Ascending aorta (tissue), 2 donors: ENCODE data around the gene CERS5. TPM values are rescaled to one million over a fixed set of nuclear protein-coding genes. Genes with fewer than 3 reads are reported as not detected.
A peak's percentile ranks its signal among the peaks of the same experiment; 100 is the strongest.

Experiments used
- DNase-seq, 2 donors: peaks; one replicate each; pipeline ENCODE4 v3.0.0-alpha.2; 2019; ENCODE audit warnings: low spot score in 2 of 2
- H3K27ac ChIP-seq, 2 donors: fragments of 200-600 bp; sonication (generic); one replicate each; pipeline ENCODE4 v1.5.1; 2016 to 2017; ENCODE audit warnings: mild to moderate bottlenecking in 1 of 2
- H3K27me3 ChIP-seq: fragments of 200-600 bp; sonication (generic); one replicate; pipeline ENCODE4 v1.5.1; 2017
- H3K36me3 ChIP-seq, 2 donors: fragments of 200-600 bp; sonication (generic); one replicate each; pipeline ENCODE4 v1.5.1; 2016
- H3K4me1 ChIP-seq, 2 donors: fragments of 200-600 bp; sonication (generic); one replicate each; pipeline ENCODE4 v1.5.1; 2016 to 2017; ENCODE audit warnings: mild to moderate bottlenecking in 1 of 2
- H3K4me3 ChIP-seq, 2 donors: fragments of 200-600 bp; sonication (generic); one replicate each; pipeline ENCODE4 v1.5.1; 2016 to 2017; ENCODE audit warnings: mild to moderate bottlenecking in 1 of 2
- H3K9me3 ChIP-seq, 2 donors: fragments of 200-600 bp; sonication (generic); one replicate each; pipeline ENCODE4 v1.5.1; 2016
- CTCF ChIP-seq, 3 experiments: fragments of 200-600 bp in 2 of 3; fragments of 450-650 bp in 1 of 3; sonication (generic) in 2 of 3; IDR thresholded peaks; one replicate each; pipeline ENCODE4 v1.5.1; 2016 to 2019; ENCODE audit warnings: antibody characterized with exemption in 3 of 3, mild to moderate bottlenecking in 1 of 3, moderate library complexity in 1 of 3
- intact Hi-C: fragments of 100-400 bp; cut with DNase I; formaldehyde crosslinking; loops from one replicate; pipeline ENCODE4 v1.15.1; 2023
- total RNA-seq: library from RNA; depleted of rRNA; stranded (reverse); fragments of >200 nt; gene quantifications from one replicate; pipeline ENCODE4 v1.1.0, GENCODE V29; 2016

The CERS5 gene
- total RNA-seq, 1 donor from 2014 or later = 29.7 TPM

DNA sequence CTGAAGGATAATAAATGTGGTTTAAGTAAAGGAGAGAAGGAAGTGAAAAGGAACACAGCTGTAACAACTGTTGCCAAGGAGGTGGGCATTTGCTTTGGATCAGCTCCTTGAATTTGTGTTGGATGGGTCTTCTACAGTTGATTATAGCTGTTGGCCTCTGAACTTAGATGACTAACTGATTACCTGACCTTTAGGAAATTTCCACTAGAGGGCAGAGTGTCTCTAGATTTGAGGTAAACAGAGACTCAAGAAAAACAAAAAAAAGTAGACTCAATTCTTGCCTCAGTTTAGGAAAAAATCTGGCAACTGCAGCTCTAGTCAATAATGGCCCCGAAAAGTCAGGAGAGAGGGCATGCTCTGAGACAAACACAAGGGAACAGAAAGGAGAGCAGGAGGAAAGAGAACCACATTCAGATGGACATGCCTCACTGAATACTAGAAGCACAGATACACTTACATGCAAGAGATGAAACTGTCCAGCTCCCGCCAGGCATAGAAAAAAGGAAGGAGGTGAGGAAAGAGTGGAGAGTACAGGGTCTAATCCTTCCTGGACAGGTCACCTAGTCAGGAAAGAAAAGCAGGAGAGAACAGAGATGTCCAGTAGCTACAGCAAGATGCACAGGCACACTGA, 34.5 kb downstream of the CERS5 start:
- Histone ChIP-seq H3K4me3 (no peak overlapping the region), H3K9me3 (no peaks in the 10 kb centered on the region), H3K4me1 (peaks cover 7 to 8% of the 10 kb centered on the region in 2 donors), H3K27me3 (no peaks in the 10 kb centered on the region), H3K36me3 (peaks cover 42 to 81% of the 10 kb centered on the region in 2 donors), H3K27ac (peak overlapping the region; percentile 48 to 53)
- no peak for TF ChIP-seq CTCF (IDR thresholded peaks at IDR 0.05)
- intact Hi-C loops = loop anchor here (5.0 kb wide), 1 partner anchor 35 kb away; the partner anchor contains the start of gene CERS5
- DNase-seq = no peak

DNA sequence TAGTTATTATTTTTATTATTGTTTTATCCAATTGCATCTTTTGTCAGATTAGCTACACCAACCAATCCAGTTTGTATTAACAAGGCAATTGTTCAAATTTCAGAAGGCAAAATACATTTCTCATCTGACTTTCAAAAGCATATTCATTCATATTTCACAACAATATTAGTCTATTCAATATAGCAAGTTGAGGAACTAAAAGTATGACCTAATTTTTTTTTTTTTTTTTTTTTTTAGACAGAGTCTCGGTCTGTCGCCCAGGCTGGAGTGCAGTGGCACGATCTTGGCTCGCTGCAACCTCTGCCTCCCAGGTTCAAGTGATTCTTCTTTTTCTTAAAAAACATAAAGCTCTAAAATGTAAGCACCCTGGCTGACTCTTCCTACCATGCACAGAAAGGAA, 37.9 kb downstream of the CERS5 start:
- no peak overlapping the region for H3K27ac ChIP-seq
- peaks cover 8 to 13% of the 10 kb centered on the region in 2 donors for H3K4me1 ChIP-seq
- intact Hi-C loops = no loop called here
- H3K27me3 ChIP-seq = no peaks in the 10 kb centered on the region
- H3K9me3 ChIP-seq = no peaks in the 10 kb centered on the region
- no peak for TF ChIP-seq CTCF (IDR thresholded peaks at IDR 0.05)
- DNase-seq = no peak
- H3K36me3 ChIP-seq = peaks cover 42 to 70% of the 10 kb centered on the region in 2 donors
- H3K4me3 ChIP-seq = no peak overlapping the region

DNA sequence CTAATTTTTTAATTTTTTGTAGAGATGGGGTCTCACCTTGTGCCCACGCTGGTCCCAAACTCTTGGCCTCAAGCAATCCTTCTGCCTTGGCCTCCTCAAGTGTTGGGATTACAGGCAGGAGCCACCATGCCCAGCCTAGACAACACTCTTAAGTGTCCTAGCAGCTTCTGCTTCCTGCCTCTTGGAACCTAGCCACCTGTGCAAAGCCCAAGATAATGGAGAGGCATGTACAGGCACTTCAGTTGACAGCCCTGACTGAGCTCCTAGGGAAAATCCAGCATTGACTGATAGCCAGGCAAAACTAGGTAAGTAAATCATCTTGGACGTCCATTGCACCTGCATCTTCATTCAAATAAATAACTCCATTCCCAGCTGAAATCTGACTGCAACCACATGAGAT, 39.6 kb downstream of the CERS5 start:
- H3K9me3 ChIP-seq = no peaks in the 10 kb centered on the region
- TF ChIP-seq CTCF (IDR thresholded peaks at IDR 0.05) = no peak
- intact Hi-C loops = no loop called here
- no peak overlapping the region for H3K4me3 ChIP-seq
- H3K27me3 ChIP-seq = no peaks in the 10 kb centered on the region
- peaks cover 6 to 13% of the 10 kb centered on the region in 2 donors for H3K4me1 ChIP-seq
- DNase-seq = no peak
- peaks cover 43 to 60% of the 10 kb centered on the region in 2 donors for H3K36me3 ChIP-seq
- H3K27ac ChIP-seq = no peak overlapping the region

- Histone ChIP-seq H3K36me3 (peaks cover 37 to 50% of the 10 kb centered on the region in 2 donors), H3K27ac (no peak overlapping the region), H3K4me1 (peaks cover 6% of the 10 kb centered on the region in 2 donors), H3K27me3 (no peaks in the 10 kb centered on the region), H3K4me3 (no peak overlapping the region), H3K9me3 (no peaks in the 10 kb centered on the region)
- intact Hi-C loops = no loop called here
- no peak for TF ChIP-seq CTCF (IDR thresholded peaks at IDR 0.05)
- no peak for DNase-seq
These were observed 44.0 kb downstream of the CERS5 start for GRCh38 chr12:50123203-50123602.

DNA sequence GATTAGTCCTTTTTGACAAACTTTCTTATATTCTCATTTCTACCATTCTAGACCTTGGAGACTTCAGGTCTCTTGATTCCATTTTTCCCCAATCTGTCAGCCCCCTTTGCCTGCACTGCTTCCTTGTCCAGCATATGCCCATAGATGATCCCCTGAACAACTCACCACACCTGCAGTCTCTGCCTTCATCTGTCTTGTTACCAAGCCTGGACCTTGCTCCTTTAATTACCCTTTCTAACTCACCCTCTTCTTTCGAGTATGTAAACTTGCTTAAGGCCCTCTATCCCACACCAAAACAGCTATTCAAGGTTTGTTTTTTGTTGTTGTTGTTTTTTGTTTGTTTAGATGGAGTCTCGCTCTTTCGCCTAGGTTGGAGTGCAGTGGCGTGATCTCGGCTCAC, 45.5 kb downstream of the CERS5 start:
- H3K27me3 ChIP-seq = no peaks in the 10 kb centered on the region
- TF ChIP-seq CTCF (IDR thresholded peaks at IDR 0.05) = no peak
- DNase-seq = no peak
- H3K9me3 ChIP-seq = no peaks in the 10 kb centered on the region
- intact Hi-C loops = no loop called here
- H3K36me3 ChIP-seq = peaks cover 29 to 37% of the 10 kb centered on the region in 2 donors
- peaks cover 6 to 18% of the 10 kb centered on the region in 2 donors for H3K4me1 ChIP-seq
- no peak overlapping the region for H3K4me3 ChIP-seq
- H3K27ac ChIP-seq = no peak overlapping the region
